HG03139 (cell line): ENCODE results near the gene GAGE12J.
"Not testable (repeated sequence)": the region's sequence is repeated elsewhere in the genome, so short reads cannot be mapped to it uniquely, and the experiment has no call there.

Experiments
- ATAC-seq: cut with Tn5 transposase; IDR thresholded peaks from one replicate; pipeline ENCODE4 v1.9.1; 2021; ENCODE audit not compliant: unreplicated experiment

Gene GAGE12J

GRCh38 chrX:49321737-49322136, at the start of gene GAGE12J:
Gene GAGE12J, plus strand, starts transcription at chrX:49322037. Its CDS starts 1,157 bp downstream, at chrX:49323194.
- ATAC-seq = not testable (repeated sequence)

GRCh38 chrX:49272421-49272820, 49.4 kb upstream of the GAGE12J start:
- ATAC-seq = no peak

GRCh38 chrX:49273181-49273727, 48.6 kb upstream of the GAGE12J start:
- no peak for ATAC-seq

GRCh38 chrX:49276207-49276606, 45.6 kb upstream of the GAGE12J start:
- no peak for ATAC-seq

GRCh38 chrX:49276671-49277534, 44.9 kb upstream of the GAGE12J start:
- ATAC-seq = no peak

- no peak for ATAC-seq
Observed at GRCh38 chrX:49277535-49277830, 44.4 kb upstream of the GAGE12J start.

GRCh38 chrX:49278081-49278480, 43.8 kb upstream of the GAGE12J start:
- ATAC-seq = no peak

- no peak for ATAC-seq
Observed at GRCh38 chrX:49282647-49283011, 39.2 kb upstream of the GAGE12J start.

GRCh38 chrX:49284212-49284611, 37.6 kb upstream of the GAGE12J start:
- ATAC-seq = no peak

- no peak for ATAC-seq
Observed at GRCh38 chrX:49286136-49286535, 35.7 kb upstream of the GAGE12J start.

- ATAC-seq = no peak
Observed at GRCh38 chrX:49286581-49286980, 35.3 kb upstream of the GAGE12J start.

- no peak for ATAC-seq
Observed at GRCh38 chrX:49287665-49288064, 34.2 kb upstream of the GAGE12J start.

GRCh38 chrX:49290215-49290614, 31.6 kb upstream of the GAGE12J start:
- no peak for ATAC-seq

- no peak for ATAC-seq
Observed at GRCh38 chrX:49291615-49292337, 30.1 kb upstream of the GAGE12J start.

GRCh38 chrX:49292400-49293362, 29.2 kb upstream of the GAGE12J start:
- ATAC-seq = no peak

- not testable (repeated sequence) for ATAC-seq
Observed at GRCh38 chrX:49299293-49299692, 22.5 kb upstream of the GAGE12J start.

- no peak for ATAC-seq
Observed at GRCh38 chrX:49300703-49301102, 21.1 kb upstream of the GAGE12J start.

- ATAC-seq = no peak
Observed at GRCh38 chrX:49303346-49303745, 18.5 kb upstream of the GAGE12J start, which contains the start of gene GAGE10. Gene GAGE10, plus strand, starts transcription at chrX:49303646. Its CDS starts 1,214 bp downstream, at chrX:49304860.

GRCh38 chrX:49307775-49308174, 14.1 kb upstream of the GAGE12J start:
- not testable (repeated sequence) for ATAC-seq

GRCh38 chrX:49308604-49309269, 13.1 kb upstream of the GAGE12J start:
- no peak for ATAC-seq
